ENCODE measurements around the gene BMPR1B. TPM values are rescaled to one million over a fixed set of nuclear protein-coding genes. Genes with fewer than 3 reads are reported as not detected.

BMPR1B gene
- total and polyA plus RNA-seq, 2 donors (not counting 1 experiment from before 2014, with no cell fraction given), result not detected

GRCh38 chr4:94959307-94959706 is 201.6 kb downstream of the BMPR1B start:
- Histone ChIP-seq H2AFZ (ENCODE audit: insufficient read depth, low read depth, low read length, poor library complexity, severe bottlenecking) (no peak overlapping the region), H3K27ac (ENCODE audit: low read length in 2 of 2) (no peak overlapping the region), H3K4me2 (replicated peaks; ENCODE audit: low read depth, low read length, poor library complexity, severe bottlenecking) (no peak overlapping the region), H3K27me3 (replicated peaks in 1 of 4; ENCODE audit: control extremely low read depth in 1 of 4, control insufficient read depth in 3 of 4, insufficient read depth in 4 of 4, low read length in 3 of 4) (no peaks in the 10 kb centered on the region), H3K36me3 (replicated peaks in 1 of 2; ENCODE audit: control extremely low read depth in 1 of 2, control insufficient read depth in 1 of 2, extremely low read depth in 1 of 2, insufficient read depth in 2 of 2, low read length in 1 of 2) (no peaks in the 10 kb centered on the region), H3K4me3 (ENCODE audit: control extremely low read depth in 1 of 5, extremely low read depth in 1 of 5, insufficient read depth in 1 of 5, low read depth in 2 of 5, low read length in 4 of 5) (no peak overlapping the region), H3K79me2 (ENCODE audit: control insufficient read depth, insufficient read depth, low read length) (no peaks in the 10 kb centered on the region), H3K9me3 (ENCODE audit: control extremely low read depth in 1 of 3, control insufficient read depth in 2 of 3, insufficient read depth in 1 of 3, low read length in 2 of 3) (peaks cover 0 to 3% (median 0%) of the 10 kb centered on the region in 3 donors), H3K4me1 (ENCODE audit: control insufficient read depth in 2 of 2, insufficient read depth in 2 of 2, low read length in 2 of 2) (no peaks in the 10 kb centered on the region), H3K9ac (ENCODE audit: low read length) (no peak overlapping the region), H4K20me1 (ENCODE audit: control insufficient read depth, insufficient read depth, low read length, poor library complexity, severe bottlenecking) (no peaks in the 10 kb centered on the region)
- DNase-seq (no peak), ATAC-seq (ENCODE audit: low read depth) (no peak)
- ChIA-PET POLR2A (no interaction called here), CTCF (no interaction called here)
- intact Hi-C loops (cut with micrococcal nuclease), result no loop called here
- Mint-ChIP-seq H3K4me3 (no peak overlapping the region), H3K27me3 (no peaks in the 10 kb centered on the region), H3K4me1 (no peaks in the 10 kb centered on the region), H3K9me3 (ENCODE audit: insufficient read depth) (peaks cover 3% of the 10 kb centered on the region), H3K27ac (no peak overlapping the region)
- no peak for TF ChIP-seq EZH2 (IDR thresholded peaks at IDR 0.05; ENCODE audit: borderline replicate concordance, insufficient read depth, low read depth, low read length, poor library complexity, severe bottlenecking)
- TF ChIP-seq, protein P1, sequence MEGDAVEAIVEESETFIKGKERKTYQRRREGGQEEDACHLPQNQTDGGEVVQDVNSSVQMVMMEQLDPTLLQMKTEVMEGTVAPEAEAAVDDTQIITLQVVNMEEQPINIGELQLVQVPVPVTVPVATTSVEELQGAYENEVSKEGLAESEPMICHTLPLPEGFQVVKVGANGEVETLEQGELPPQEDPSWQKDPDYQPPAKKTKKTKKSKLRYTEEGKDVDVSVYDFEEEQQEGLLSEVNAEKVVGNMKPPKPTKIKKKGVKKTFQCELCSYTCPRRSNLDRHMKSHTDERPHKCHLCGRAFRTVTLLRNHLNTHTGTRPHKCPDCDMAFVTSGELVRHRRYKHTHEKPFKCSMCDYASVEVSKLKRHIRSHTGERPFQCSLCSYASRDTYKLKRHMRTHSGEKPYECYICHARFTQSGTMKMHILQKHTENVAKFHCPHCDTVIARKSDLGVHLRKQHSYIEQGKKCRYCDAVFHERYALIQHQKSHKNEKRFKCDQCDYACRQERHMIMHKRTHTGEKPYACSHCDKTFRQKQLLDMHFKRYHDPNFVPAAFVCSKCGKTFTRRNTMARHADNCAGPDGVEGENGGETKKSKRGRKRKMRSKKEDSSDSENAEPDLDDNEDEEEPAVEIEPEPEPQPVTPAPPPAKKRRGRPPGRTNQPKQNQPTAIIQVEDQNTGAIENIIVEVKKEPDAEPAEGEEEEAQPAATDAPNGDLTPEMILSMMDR (IDR thresholded peaks at IDR 0.05), result no peak
- no CpG with 5 or more reads among the region's 1 CpG for WGBS (ENCODE audit: insufficient coverage)

- Histone ChIP-seq H3K36me3 (replicated peaks in 1 of 2; ENCODE audit: control extremely low read depth in 1 of 2, control insufficient read depth in 1 of 2, extremely low read depth in 1 of 2, insufficient read depth in 2 of 2, low read length in 1 of 2) (no peaks in the 10 kb centered on the region), H4K20me1 (ENCODE audit: control insufficient read depth, insufficient read depth, low read length, poor library complexity, severe bottlenecking) (no peaks in the 10 kb centered on the region), H3K9ac (ENCODE audit: low read length) (no peak overlapping the region), H3K4me1 (ENCODE audit: control insufficient read depth in 2 of 2, insufficient read depth in 2 of 2, low read length in 2 of 2) (no peaks in the 10 kb centered on the region), H3K27me3 (replicated peaks in 1 of 4; ENCODE audit: control extremely low read depth in 1 of 4, control insufficient read depth in 3 of 4, insufficient read depth in 4 of 4, low read length in 3 of 4) (no peaks in the 10 kb centered on the region), H3K4me3 (ENCODE audit: control extremely low read depth in 1 of 5, extremely low read depth in 1 of 5, insufficient read depth in 1 of 5, low read depth in 2 of 5, low read length in 4 of 5) (no peak overlapping the region), H3K27ac (ENCODE audit: low read length in 2 of 2) (no peak overlapping the region), H2AFZ (ENCODE audit: insufficient read depth, low read depth, low read length, poor library complexity, severe bottlenecking) (no peak overlapping the region), H3K4me2 (replicated peaks; ENCODE audit: low read depth, low read length, poor library complexity, severe bottlenecking) (no peak overlapping the region), H3K79me2 (ENCODE audit: control insufficient read depth, insufficient read depth, low read length) (no peaks in the 10 kb centered on the region), H3K9me3 (ENCODE audit: control extremely low read depth in 1 of 3, control insufficient read depth in 2 of 3, insufficient read depth in 1 of 3, low read length in 2 of 3) (peaks cover 0 to 3% (median 0%) of the 10 kb centered on the region in 3 donors)
- Mint-ChIP-seq H3K27ac (no peak overlapping the region), H3K4me1 (no peaks in the 10 kb centered on the region), H3K9me3 (ENCODE audit: insufficient read depth) (peaks cover 3% of the 10 kb centered on the region), H3K27me3 (no peaks in the 10 kb centered on the region), H3K4me3 (no peak overlapping the region)
- WGBS (ENCODE audit: insufficient coverage), result no CpG with 5 or more reads among the region's 1 CpG
- ATAC-seq (ENCODE audit: low read depth) (no peak), DNase-seq (no peak)
- CTCF ChIA-PET, result no interaction called here
- intact Hi-C loops (cut with micrococcal nuclease), result no loop called here
- POLR2A ChIA-PET, result no interaction called here
- no peak for TF ChIP-seq EZH2 (IDR thresholded peaks at IDR 0.05; ENCODE audit: borderline replicate concordance, insufficient read depth, low read depth, low read length, poor library complexity, severe bottlenecking)
- TF ChIP-seq, protein P1 (IDR thresholded peaks at IDR 0.05), result no peak
Measured at GRCh38 chr4:94960708-94961107, 203.0 kb downstream of the BMPR1B start.
